SK-N-SH (cell line): ENCODE measurements around the gene CD300LF. TPM values are rescaled to one million over a fixed set of nuclear protein-coding genes. Genes with fewer than 3 reads are reported as not detected.

Experiments
- CTCF ChIA-PET: fragments of 300-600, 350-600 bp; formaldehyde crosslinking; extraction: SDS; loops from one replicate; lab custom pipeline; 2021; lab: Yijun Ruan, JAX
- POLR2A ChIA-PET: fragments of 350-600 bp; sonication (Branson Sonifier 250); formaldehyde crosslinking; extraction: SDS; loops from one replicate; lab custom pipeline; 2020; ENCODE audit warnings: antibody characterized with exemption, inconsistent platforms; lab: Yijun Ruan, JAX
- DNase-seq: peaks from one replicate; pipeline ENCODE4 v3.0.0; 2012
- H2AFZ ChIP-seq: fragments of 200-600 bp; sonication (generic); 2 replicates; pipeline ENCODE4 v1.8.1; 2016; ENCODE audit warnings: antibody characterized with exemption, mild to moderate bottlenecking, low read depth
- H3F3A ChIP-seq: fragments of 200-600 bp; sonication (generic); replicated peaks from 2 replicates; pipeline ENCODE3; 2016; ENCODE audit warnings: antibody characterized with exemption, mild to moderate bottlenecking; ENCODE audit not compliant: insufficient read depth
- H3K27ac ChIP-seq, 2 experiments: fragments of 200-500 bp in 1 of 2; fragments of 200-600 bp in 1 of 2; sonication (Bioruptor generic) in 1 of 2; sonication (generic), shearing (Covaris generic) in 1 of 2; 2 replicates each; pipeline versions ENCODE4 v1.5.1 to v1.6.1; 2014 to 2016; ENCODE audit warnings: low read depth in 2 of 2, inconsistent platforms in 1 of 2, low read length in 1 of 2, mild to moderate bottlenecking in 1 of 2, mixed read lengths in 1 of 2
- H3K27me3 ChIP-seq: fragments of 200-600 bp; sonication (generic), shearing (Covaris generic); 2 replicates; pipeline ENCODE4 v1.6.1; 2016; ENCODE audit warnings: mixed run types; ENCODE audit not compliant: insufficient read depth
- H3K36me3 ChIP-seq, 2 experiments: fragments of 200-500 bp in 1 of 2; fragments of 200-600 bp in 1 of 2; sonication (Bioruptor generic) in 1 of 2; sonication (generic) in 1 of 2; replicated peaks in 1 of 2; 2 replicates each; pipeline versions ENCODE3 to v1.5.1; 2014 to 2016; ENCODE audit warnings: low read length in 1 of 2, mild to moderate bottlenecking in 1 of 2; ENCODE audit not compliant: insufficient read depth in 2 of 2, control insufficient read depth in 1 of 2
- H3K4me1 ChIP-seq, 2 experiments: fragments of 200-500 bp in 1 of 2; fragments of 200-600 bp in 1 of 2; sonication (Bioruptor generic) in 1 of 2; sonication (generic), shearing (Covaris generic) in 1 of 2; 2 replicates each; pipeline versions ENCODE4 v1.5.1 to v1.6.1; 2014 to 2016; ENCODE audit warnings: low read depth in 1 of 2, low read length in 1 of 2, mixed run types in 1 of 2; ENCODE audit not compliant: insufficient read depth in 2 of 2, control insufficient read depth in 1 of 2
- H3K4me2 ChIP-seq: fragments of 200-600 bp; sonication (generic), shearing (Covaris generic); 2 replicates; pipeline ENCODE4 v1.6.1; 2017; ENCODE audit warnings: mixed run types
- H3K4me3 ChIP-seq, 2 experiments: fragments of 200-500 bp in 1 of 2; fragments of 200-600 bp in 1 of 2; sonication (Bioruptor generic) in 1 of 2; sonication (generic), shearing (Covaris generic) in 1 of 2; 2 replicates each; pipeline versions ENCODE4 v1.5.1 to v1.8.1; 2014 to 2016; ENCODE audit warnings: low read depth in 2 of 2, inconsistent platforms in 1 of 2, low read length in 1 of 2, mild to moderate bottlenecking in 1 of 2, mixed read lengths in 1 of 2, moderate library complexity in 1 of 2
- H3K79me2 ChIP-seq: fragments of 200-600 bp; sonication (generic); 2 replicates; pipeline ENCODE4 v1.8.1; 2017; ENCODE audit warnings: mild to moderate bottlenecking; ENCODE audit not compliant: insufficient read depth
- H3K9ac ChIP-seq: fragments of 200-600 bp; sonication (generic); 2 replicates; pipeline ENCODE4 v1.6.1; 2017; ENCODE audit warnings: mixed run types
- H3K9me2 ChIP-seq: fragments of 200-600 bp; sonication (generic); 2 replicates; pipeline ENCODE4 v1.6.1; 2017; ENCODE audit warnings: mixed run types
- H3K9me3 ChIP-seq: fragments of 200-600 bp; sonication (generic); 2 replicates; pipeline ENCODE4 v1.6.1; 2017; ENCODE audit warnings: mixed run types, mild to moderate bottlenecking, moderate library complexity
- H4K20me1 ChIP-seq: fragments of 200-600 bp; sonication (generic); 2 replicates; pipeline ENCODE4 v1.6.1; 2017; ENCODE audit warnings: mild to moderate bottlenecking, mixed run types; ENCODE audit not compliant: insufficient read depth
- CHD2 ChIP-seq: fragments of 150-350 bp; IDR thresholded peaks from 2 replicates; pipeline ENCODE4 v1.6.1; 2018; ENCODE audit warnings: low read length; ENCODE audit not compliant: partially characterized antibody
- ELF1 ChIP-seq: IDR thresholded peaks from 2 replicates; pipeline ENCODE4 v1.4.0; 2012
- EP300 ChIP-seq, 2 experiments: IDR thresholded peaks; 2 replicates each; pipeline versions ENCODE4 v1.4.0 to v1.6.1; 2012; ENCODE audit warnings: borderline replicate concordance in 1 of 2, low read depth in 1 of 2, low read length in 1 of 2
- FOSL2 ChIP-seq: IDR thresholded peaks from 2 replicates; pipeline ENCODE4 v1.4.0; 2012; ENCODE audit warnings: low read depth, mild to moderate bottlenecking, moderate library complexity, borderline replicate concordance
- FOXM1 ChIP-seq: IDR thresholded peaks from 2 replicates; pipeline ENCODE4 v1.4.0; 2012; ENCODE audit warnings: low read depth, mild to moderate bottlenecking
- GABPA ChIP-seq: IDR thresholded peaks from 2 replicates; pipeline ENCODE4 v1.4.0; 2012; ENCODE audit warnings: low read depth, mild to moderate bottlenecking
- GATA2 ChIP-seq: sonication (generic); formaldehyde crosslinking; IDR thresholded peaks from 2 replicates; pipeline ENCODE4 v1.5.0; 2020; ENCODE audit warnings: mild to moderate bottlenecking, missing genetic modification reagents
- IRF3 ChIP-seq: fragments of 150-350 bp; IDR thresholded peaks from 2 replicates; pipeline ENCODE4 v1.6.1; 2016; ENCODE audit warnings: mild to moderate bottlenecking, low read depth, low read length
- JUND ChIP-seq: IDR thresholded peaks from 2 replicates; pipeline ENCODE4 v1.4.0; 2012
- MAX ChIP-seq: IDR thresholded peaks from 2 replicates; pipeline ENCODE4 v1.4.0; 2012; ENCODE audit warnings: low read depth
- MEF2A ChIP-seq: IDR thresholded peaks from 2 replicates; pipeline ENCODE4 v1.4.0; 2012; ENCODE audit warnings: low read depth, borderline replicate concordance
- NFIC ChIP-seq: IDR thresholded peaks from 2 replicates; pipeline ENCODE4 v1.4.0; 2012; ENCODE audit warnings: borderline replicate concordance
- PBX3 ChIP-seq: IDR thresholded peaks from 2 replicates; pipeline ENCODE4; 2012
- RAD21 ChIP-seq: IDR thresholded peaks from 2 replicates; pipeline ENCODE4 v1.6.1; 2012; ENCODE audit warnings: mild to moderate bottlenecking, low read length
- RCOR1 ChIP-seq: fragments of 150-350 bp; IDR thresholded peaks from 2 replicates; pipeline ENCODE4 v1.6.1; 2017; ENCODE audit warnings: antibody characterized with exemption, low read length
- SIN3A ChIP-seq: IDR thresholded peaks from 2 replicates; pipeline ENCODE4 v1.6.1; 2012; ENCODE audit warnings: low read depth, mild to moderate bottlenecking, low read length, moderate library complexity, borderline replicate concordance
- SMC3 ChIP-seq: IDR thresholded peaks from 2 replicates; pipeline ENCODE4 v1.6.1; 2012; ENCODE audit warnings: low read depth, low read length, improper control_type of control experiment
- TCF12 ChIP-seq: IDR thresholded peaks from 2 replicates; pipeline ENCODE4 v1.4.0; 2012
- YY1 ChIP-seq: IDR thresholded peaks from 2 replicates; pipeline ENCODE4 v1.4.0; 2012; ENCODE audit warnings: low read depth, mild to moderate bottlenecking
- WGBS: methylation state at CpG from one replicate; pipeline ENCODE4 v1.1.6; 2017; ENCODE audit warnings: low lambda C conversion rate; 5-methylcytosine and 5-hydroxymethylcytosine counted together
- polyA plus RNA-seq, 3 experiments: library from polyadenylated mRNA; depleted of rRNA; stranded (reverse); fragments of >200 nt; gene quantifications; 2 replicates each; pipeline ENCODE4 v1.2.3, GENCODE V29; 2012
- TF ChIP-seq, protein P1 (sequence below): fragments of 150-350 bp; IDR thresholded peaks from 2 replicates; pipeline ENCODE4 v1.6.1; 2017; ENCODE audit warnings: antibody characterized with exemption, low read length, low read depth, borderline replicate concordance

Gene CD300LF
- polyA plus RNA-seq, 1 of the 3 experiments (the other 2 are of a cell fraction): not detected

DNA sequence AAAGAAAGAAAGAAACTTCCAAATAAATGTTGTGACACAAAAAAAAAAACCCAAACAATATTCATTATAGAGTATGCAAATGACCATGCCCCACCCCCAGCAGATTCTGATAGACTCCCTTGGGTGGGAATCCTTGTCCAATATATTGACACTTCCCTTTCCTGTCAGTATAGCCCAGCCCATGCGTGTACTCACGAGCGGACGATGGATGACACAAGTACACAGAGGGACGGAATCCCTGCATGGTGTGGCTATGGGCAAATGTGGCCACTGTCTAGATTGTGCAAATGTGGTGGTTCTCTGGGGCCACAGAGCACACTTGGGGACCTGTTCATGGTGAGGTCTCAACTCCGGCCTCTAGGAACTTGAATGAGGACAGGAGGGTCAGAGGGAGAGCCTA, 27.4 kb upstream of the CD300LF start:
- WGBS: 78% methylated on average over 6 of the region's 6 CpGs
- Histone ChIP-seq H3K36me3 (no peaks in the 10 kb centered on the region), H3F3A (peaks cover 4% of the 10 kb centered on the region), H3K4me3 (no peak overlapping the region), H3K9me2 (no peaks in the 10 kb centered on the region), H3K4me2 (no peak overlapping the region), H3K4me1 (peaks cover 0 to 3% of the 10 kb centered on the region in 2 experiments; a peak in 1 of 4 replicates), H4K20me1 (no peaks in the 10 kb centered on the region), H2AFZ (no peak overlapping the region), H3K9ac (no peak overlapping the region), H3K9me3 (no peaks in the 10 kb centered on the region), H3K79me2 (no peaks in the 10 kb centered on the region), H3K27ac (no peak overlapping the region), H3K27me3 (peaks cover 42% of the 10 kb centered on the region)
- CTCF ChIA-PET: interaction anchor here (0.7 to 8.2 kb wide), 7 partner anchors 29 to 361 kb away, joined by 3 to 301 read pairs (median 4); partner anchors contain the start of gene CD300H
- DNase-seq: no peak
- POLR2A ChIA-PET: no interaction called here
- TF ChIP-seq, protein P1, sequence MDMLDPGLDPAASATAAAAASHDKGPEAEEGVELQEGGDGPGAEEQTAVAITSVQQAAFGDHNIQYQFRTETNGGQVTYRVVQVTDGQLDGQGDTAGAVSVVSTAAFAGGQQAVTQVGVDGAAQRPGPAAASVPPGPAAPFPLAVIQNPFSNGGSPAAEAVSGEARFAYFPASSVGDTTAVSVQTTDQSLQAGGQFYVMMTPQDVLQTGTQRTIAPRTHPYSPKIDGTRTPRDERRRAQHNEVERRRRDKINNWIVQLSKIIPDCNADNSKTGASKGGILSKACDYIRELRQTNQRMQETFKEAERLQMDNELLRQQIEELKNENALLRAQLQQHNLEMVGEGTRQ: no peak
- TF ChIP-seq RAD21: no peak
- no peak for TF ChIP-seq NFIC
- TF ChIP-seq RCOR1: no peak
- no peak for TF ChIP-seq TCF12
- TF ChIP-seq IRF3: no peak
- TF ChIP-seq GATA2 (CRISPR knock-in tag): no peak
- TF ChIP-seq GABPA: no peak
- TF ChIP-seq ELF1: no peak
- TF ChIP-seq EP300 (IDR thresholded peaks at IDR 0.05; ENCODE audit: borderline replicate concordance in 1 of 2, low read depth in 1 of 2, low read length in 1 of 2): no peak
- TF ChIP-seq SMC3: no peak
- TF ChIP-seq PBX3: no peak
- TF ChIP-seq YY1: no peak
- no peak for TF ChIP-seq SIN3A
- TF ChIP-seq FOSL2: no peak
- TF ChIP-seq FOXM1: no peak
- TF ChIP-seq JUND: no peak
- TF ChIP-seq CHD2: no peak
- TF ChIP-seq MAX: no peak
- TF ChIP-seq MEF2A: no peak
